NT2/D1 (cell line): Measurements from ENCODE around the gene ACTR10.

Experiments
- SUZ12 ChIP-seq: IDR thresholded peaks from 2 replicates; pipeline ENCODE4 v1.6.1; 2011; ENCODE audit not compliant: insufficient read length, insufficient read depth; ENCODE audit errors: extremely low read depth
- YY1 ChIP-seq: IDR thresholded peaks from 2 replicates; pipeline ENCODE4 v1.6.1; 2011; ENCODE audit not compliant: insufficient read length, insufficient read depth

GRCh38 chr14:58216544-58216943 is 16.6 kb downstream of the ACTR10 start:
- no peak for TF ChIP-seq YY1
- no peak for TF ChIP-seq SUZ12
